ENCODE measurements around the gene CPNE5. TPM values are rescaled to one million over a fixed set of nuclear protein-coding genes. Genes with fewer than 3 reads are reported as not detected.

Gene CPNE5
- polyA plus RNA-seq, 1 donor (not counting 4 experiments of a cell fraction or from before 2014, with no cell fraction given), result 0.05 TPM

DNA sequence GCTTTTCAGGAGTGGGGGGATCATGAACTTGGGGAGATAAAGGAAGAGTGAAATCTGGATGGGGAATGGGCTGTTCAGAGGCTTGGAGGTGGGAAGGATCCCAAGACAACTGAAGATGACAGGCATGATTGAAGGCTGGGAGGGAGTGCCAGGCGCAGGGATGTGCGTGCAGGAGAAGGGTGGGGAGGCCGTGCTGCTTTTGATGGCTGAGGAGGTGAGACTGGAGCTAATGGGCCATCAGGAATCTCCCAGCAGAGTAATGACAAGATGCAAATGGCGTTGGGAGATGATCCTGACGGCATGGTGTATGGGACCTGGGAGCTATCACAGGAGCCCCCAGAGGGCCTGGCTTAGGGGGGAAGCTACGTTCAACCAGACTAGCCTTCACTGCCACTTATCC, 1.6 kb downstream of the CPNE5 start:
- FAIRE-seq (no peak), DNase-seq (ENCODE audit: low read depth, low spot score) (no peak)
- Histone ChIP-seq H3K27ac (ENCODE audit: control insufficient read depth, insufficient read depth, low read length) (no peak overlapping the region), H3K36me3 (ENCODE audit: control insufficient read depth in 2 of 2, extremely low read depth in 1 of 2, insufficient read depth in 2 of 2, low read length in 2 of 2) (no peaks in the 10 kb centered on the region), H3K79me2 (ENCODE audit: control insufficient read depth, insufficient read depth, low read length) (no peaks in the 10 kb centered on the region), H3K27me3 (ENCODE audit: control insufficient read depth, extremely low read depth, insufficient read depth, low read length) (peaks cover 44% of the 10 kb centered on the region), H3K4me1 (ENCODE audit: control insufficient read depth, extremely low read depth, insufficient read depth, low read length) (peaks cover 4% of the 10 kb centered on the region), H3K4me3 (ENCODE audit: control insufficient read depth in 2 of 3, extremely low read depth in 1 of 3, insufficient read depth in 2 of 3, low read depth in 1 of 3, low read length in 3 of 3) (no peak overlapping the region), H2AFZ (ENCODE audit: control insufficient read depth, low read length) (no peak overlapping the region), H3K9me1 (ENCODE audit: control insufficient read depth, extremely low read depth, insufficient read depth, low read length) (no peaks in the 10 kb centered on the region), H3K4me2 (ENCODE audit: control insufficient read depth, extremely low read depth, insufficient read depth, low read depth, low read length) (no peak overlapping the region), H3K9ac (ENCODE audit: control insufficient read depth, extremely low read depth, insufficient read depth, low read length) (no peak overlapping the region), H4K20me1 (ENCODE audit: control insufficient read depth, extremely low read depth, insufficient read depth, low read length) (no peaks in the 10 kb centered on the region), H3K9me3 (ENCODE audit: control insufficient read depth, low read depth, low read length) (no peaks in the 10 kb centered on the region)
- TF ChIP-seq, protein P1, sequence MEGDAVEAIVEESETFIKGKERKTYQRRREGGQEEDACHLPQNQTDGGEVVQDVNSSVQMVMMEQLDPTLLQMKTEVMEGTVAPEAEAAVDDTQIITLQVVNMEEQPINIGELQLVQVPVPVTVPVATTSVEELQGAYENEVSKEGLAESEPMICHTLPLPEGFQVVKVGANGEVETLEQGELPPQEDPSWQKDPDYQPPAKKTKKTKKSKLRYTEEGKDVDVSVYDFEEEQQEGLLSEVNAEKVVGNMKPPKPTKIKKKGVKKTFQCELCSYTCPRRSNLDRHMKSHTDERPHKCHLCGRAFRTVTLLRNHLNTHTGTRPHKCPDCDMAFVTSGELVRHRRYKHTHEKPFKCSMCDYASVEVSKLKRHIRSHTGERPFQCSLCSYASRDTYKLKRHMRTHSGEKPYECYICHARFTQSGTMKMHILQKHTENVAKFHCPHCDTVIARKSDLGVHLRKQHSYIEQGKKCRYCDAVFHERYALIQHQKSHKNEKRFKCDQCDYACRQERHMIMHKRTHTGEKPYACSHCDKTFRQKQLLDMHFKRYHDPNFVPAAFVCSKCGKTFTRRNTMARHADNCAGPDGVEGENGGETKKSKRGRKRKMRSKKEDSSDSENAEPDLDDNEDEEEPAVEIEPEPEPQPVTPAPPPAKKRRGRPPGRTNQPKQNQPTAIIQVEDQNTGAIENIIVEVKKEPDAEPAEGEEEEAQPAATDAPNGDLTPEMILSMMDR (optimal IDR thresholded peaks at IDR 0.05 in 1 of 3, IDR thresholded peaks at IDR 0.05 in 1 of 3, conservative IDR thresholded peaks at IDR 0.05 in 1 of 3; ENCODE audit: extremely low read depth in 1 of 3, insufficient read depth in 2 of 3, low read length in 3 of 3), result no peak
- no peak for TF ChIP-seq EZH2 (IDR thresholded peaks at IDR 0.05; ENCODE audit: low read length)
- dilution Hi-C loops (cut with MboI; ENCODE audit: extremely low pct_ligation_motif_present, low sequenced_read_pairs), result no loop called here

DNA sequence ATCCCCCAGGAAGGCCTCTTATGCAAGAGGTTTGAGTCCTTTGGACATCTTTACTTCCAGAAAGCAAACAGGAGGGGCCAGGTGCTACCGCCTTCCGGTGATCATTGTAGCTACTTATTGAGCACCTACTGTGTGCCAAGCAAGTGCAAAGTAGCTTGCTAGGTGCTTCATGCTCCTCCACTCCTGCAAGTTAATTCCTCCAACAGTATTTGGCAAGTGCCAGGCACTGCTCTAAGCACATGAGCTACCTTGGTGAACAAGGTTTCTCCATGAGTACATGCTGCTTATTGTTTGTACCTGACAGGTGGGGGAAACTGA, 2.3 kb downstream of the CPNE5 start:
- TF ChIP-seq EZH2 (IDR thresholded peaks at IDR 0.05; ENCODE audit: low read length), result no peak
- TF ChIP-seq, protein P1 (optimal IDR thresholded peaks at IDR 0.05 in 1 of 3, IDR thresholded peaks at IDR 0.05 in 1 of 3, conservative IDR thresholded peaks at IDR 0.05 in 1 of 3; ENCODE audit: extremely low read depth in 1 of 3, insufficient read depth in 2 of 3, low read length in 3 of 3), result no peak
- no peak for FAIRE-seq
- Histone ChIP-seq H3K27ac (ENCODE audit: control insufficient read depth, insufficient read depth, low read length) (no peak overlapping the region), H4K20me1 (ENCODE audit: control insufficient read depth, extremely low read depth, insufficient read depth, low read length) (no peaks in the 10 kb centered on the region), H3K27me3 (ENCODE audit: control insufficient read depth, extremely low read depth, insufficient read depth, low read length) (peaks cover 44% of the 10 kb centered on the region), H3K9me3 (ENCODE audit: control insufficient read depth, low read depth, low read length) (no peaks in the 10 kb centered on the region), H3K9me1 (ENCODE audit: control insufficient read depth, extremely low read depth, insufficient read depth, low read length) (no peaks in the 10 kb centered on the region), H2AFZ (ENCODE audit: control insufficient read depth, low read length) (no peak overlapping the region), H3K79me2 (ENCODE audit: control insufficient read depth, insufficient read depth, low read length) (no peaks in the 10 kb centered on the region), H3K4me2 (ENCODE audit: control insufficient read depth, extremely low read depth, insufficient read depth, low read depth, low read length) (no peak overlapping the region), H3K9ac (ENCODE audit: control insufficient read depth, extremely low read depth, insufficient read depth, low read length) (no peak overlapping the region), H3K36me3 (ENCODE audit: control insufficient read depth in 2 of 2, extremely low read depth in 1 of 2, insufficient read depth in 2 of 2, low read length in 2 of 2) (no peaks in the 10 kb centered on the region), H3K4me3 (ENCODE audit: control insufficient read depth in 2 of 3, extremely low read depth in 1 of 3, insufficient read depth in 2 of 3, low read depth in 1 of 3, low read length in 3 of 3) (no peak overlapping the region), H3K4me1 (ENCODE audit: control insufficient read depth, extremely low read depth, insufficient read depth, low read length) (peaks cover 4% of the 10 kb centered on the region)
- DNase-seq (ENCODE audit: low read depth, low spot score), result no peak
- dilution Hi-C loops (cut with MboI; ENCODE audit: extremely low pct_ligation_motif_present, low sequenced_read_pairs), result no loop called here

Measured in keratinocyte (primary cell).